Glutamatergic neuron (in vitro differentiated cells): ENCODE data around the gene ST6GALNAC5. TPM values are rescaled to one million over a fixed set of nuclear protein-coding genes. Genes with fewer than 3 reads are reported as not detected.

Experiments used
- DNase-seq: peaks from one replicate; pipeline ENCODE4 v3.0.0; 2022
- H3K27ac Mint-ChIP-seq: one replicate; pipeline ENCODE4 v1.8.0; 2020; ENCODE audit warnings: mild to moderate bottlenecking, mixed read lengths, inconsistent platforms; ENCODE audit not compliant: unreplicated experiment
- H3K27me3 Mint-ChIP-seq: one replicate; pipeline ENCODE4 v1.8.0; 2020; ENCODE audit warnings: mild to moderate bottlenecking, moderate library complexity, mixed read lengths, inconsistent platforms; ENCODE audit not compliant: unreplicated experiment
- H3K36me3 Mint-ChIP-seq: one replicate; pipeline ENCODE4 v1.8.0; 2020; ENCODE audit warnings: mild to moderate bottlenecking, mixed read lengths, inconsistent platforms; ENCODE audit not compliant: unreplicated experiment
- H3K4me1 Mint-ChIP-seq: one replicate; pipeline ENCODE4 v1.8.0; 2020; ENCODE audit warnings: mild to moderate bottlenecking, low read depth, mixed read lengths, inconsistent platforms; ENCODE audit not compliant: unreplicated experiment
- H3K4me3 Mint-ChIP-seq: one replicate; pipeline ENCODE4 v1.8.0; 2020; ENCODE audit warnings: mild to moderate bottlenecking, mixed read lengths, inconsistent platforms; ENCODE audit not compliant: unreplicated experiment
- H3K9me3 Mint-ChIP-seq: one replicate; pipeline ENCODE4 v1.8.0; 2020; ENCODE audit warnings: mild to moderate bottlenecking, moderate library complexity, mixed read lengths, inconsistent platforms; ENCODE audit not compliant: unreplicated experiment
- CTCF ChIP-seq: fragments of 200-600 bp; sonication (generic); IDR thresholded peaks from one replicate; pipeline ENCODE4 v1.5.0; 2021; ENCODE audit not compliant: partially characterized antibody, unreplicated experiment
- total RNA-seq: library from RNA; stranded (reverse); fragmentation: NEBNext Ultra II Directional; extraction: Animal tissue kit (Norgen Biotek cat#: 25700); gene quantifications from one replicate; pipeline ENCODE4 v1.2.1, GENCODE V29; 2021; ENCODE audit not compliant: unreplicated experiment

The ST6GALNAC5 gene
- total RNA-seq, 1 donor from 2014 or later: 141 TPM

GRCh38 chr1:77044133-77044849 is 177.0 kb downstream of the ST6GALNAC5 start:
- Mint-ChIP-seq H3K36me3 (no peaks in the 10 kb centered on the region), H3K4me3 (no peak overlapping the region), H3K9me3 (peaks cover 10% of the 10 kb centered on the region), H3K27me3 (peaks cover 14% of the 10 kb centered on the region), H3K4me1 (peaks cover 13% of the 10 kb centered on the region), H3K27ac (no peak overlapping the region)
- DNase-seq: no peak
- no peak for TF ChIP-seq CTCF

- peaks cover 7% of the 10 kb centered on the region for H3K4me1 Mint-ChIP-seq
- peaks cover 9% of the 10 kb centered on the region for H3K27me3 Mint-ChIP-seq
- no peak for TF ChIP-seq CTCF
- DNase-seq: no peak
- H3K27ac Mint-ChIP-seq: no peak overlapping the region
- H3K9me3 Mint-ChIP-seq: peaks cover 2% of the 10 kb centered on the region
- no peak overlapping the region for H3K4me3 Mint-ChIP-seq
- no peaks in the 10 kb centered on the region for H3K36me3 Mint-ChIP-seq
Observed at GRCh38 chr1:77047575-77047974, 180.3 kb downstream of the ST6GALNAC5 start.

- H3K27ac Mint-ChIP-seq: no peak overlapping the region
- H3K4me3 Mint-ChIP-seq: no peak overlapping the region
- peaks cover 7% of the 10 kb centered on the region for H3K4me1 Mint-ChIP-seq
- peaks cover 9% of the 10 kb centered on the region for H3K27me3 Mint-ChIP-seq
- H3K9me3 Mint-ChIP-seq: peaks cover 2% of the 10 kb centered on the region
- H3K36me3 Mint-ChIP-seq: no peaks in the 10 kb centered on the region
- no peak for DNase-seq
- no peak for TF ChIP-seq CTCF
Observed at GRCh38 chr1:77047978-77048614, 180.8 kb downstream of the ST6GALNAC5 start.

GRCh38 chr1:77048615-77049005 is 181.3 kb downstream of the ST6GALNAC5 start:
- no peak for TF ChIP-seq CTCF
- DNase-seq: no peak
- H3K27ac Mint-ChIP-seq: no peak overlapping the region
- H3K4me3 Mint-ChIP-seq: no peak overlapping the region
- peaks cover 7% of the 10 kb centered on the region for H3K27me3 Mint-ChIP-seq
- H3K9me3 Mint-ChIP-seq: peaks cover 2% of the 10 kb centered on the region
- H3K4me1 Mint-ChIP-seq: peaks cover 7% of the 10 kb centered on the region
- H3K36me3 Mint-ChIP-seq: peaks cover 5% of the 10 kb centered on the region

- Mint-ChIP-seq H3K4me1 (peaks cover 7% of the 10 kb centered on the region), H3K9me3 (peaks cover 4% of the 10 kb centered on the region), H3K36me3 (peaks cover 26% of the 10 kb centered on the region), H3K27ac (no peak overlapping the region), H3K27me3 (no peaks in the 10 kb centered on the region), H3K4me3 (no peak overlapping the region)
- no peak for TF ChIP-seq CTCF
- DNase-seq: no peak
Observed at GRCh38 chr1:77051425-77051824, 184.1 kb downstream of the ST6GALNAC5 start.
